Measurements from ENCODE around the gene TLCD4.
"Not testable (repeated sequence)": the region's sequence is repeated elsewhere in the genome, so short reads cannot be mapped to it uniquely, and the experiment has no call there.

TLCD4 gene

GRCh38 chr1:95146637-95147036 is 29.5 kb downstream of the TLCD4 start:
- Histone ChIP-seq H3K27me3 (peaks cover 4% of the 10 kb centered on the region), H3K9me3 (no peaks in the 10 kb centered on the region), H3K4me1 (ENCODE audit: control insufficient read depth in 1 of 2, insufficient read depth in 1 of 2, low read depth in 1 of 2, low read length in 1 of 2) (no peaks in the 10 kb centered on the region), H3K36me3 (no peaks in the 10 kb centered on the region), H3K4me3 (ENCODE audit: low read depth in 1 of 2, low read length in 1 of 2) (no peak overlapping the region), H3K27ac (no peak overlapping the region)
- TF ChIP-seq CTCF (IDR thresholded peaks at IDR 0.05) = no peak

GRCh38 chr1:95154096-95154495 is 36.9 kb downstream of the TLCD4 start:
- no peaks in the 10 kb centered on the region for H3K36me3 ChIP-seq
- H3K9me3 ChIP-seq = no peaks in the 10 kb centered on the region
- TF ChIP-seq CTCF (IDR thresholded peaks at IDR 0.05) = no peak
- H3K27ac ChIP-seq = no peak overlapping the region
- H3K4me1 ChIP-seq (ENCODE audit: control insufficient read depth in 1 of 2, insufficient read depth in 1 of 2, low read depth in 1 of 2, low read length in 1 of 2) = no peaks in the 10 kb centered on the region
- H3K4me3 ChIP-seq (ENCODE audit: low read depth in 1 of 2, low read length in 1 of 2) = no peak overlapping the region
- H3K27me3 ChIP-seq = peaks cover 5% of the 10 kb centered on the region

GRCh38 chr1:95165569-95165968 is 48.4 kb downstream of the TLCD4 start:
- H3K4me1 ChIP-seq (ENCODE audit: control insufficient read depth in 1 of 2, insufficient read depth in 1 of 2, low read depth in 1 of 2, low read length in 1 of 2); H3K4me3 ChIP-seq (ENCODE audit: low read depth in 1 of 2, low read length in 1 of 2); H3K36me3 ChIP-seq; H3K9me3 ChIP-seq; H3K27ac ChIP-seq; H3K27me3 ChIP-seq: not testable (repeated sequence)
